Stimulated activated CD4-positive, alpha-beta T cell treated with anti-CD3 and anti-CD28 coated beads, Interleukin-2, amount 100 ng/mL, for 24 hours (primary cell): Measurements from ENCODE around the gene NPHP4.

Source experiments
- DNase-seq, 2 donors: peaks; one replicate each; pipeline ENCODE4 v3.0.0-alpha.2; 2020

NPHP4 gene

DNA sequence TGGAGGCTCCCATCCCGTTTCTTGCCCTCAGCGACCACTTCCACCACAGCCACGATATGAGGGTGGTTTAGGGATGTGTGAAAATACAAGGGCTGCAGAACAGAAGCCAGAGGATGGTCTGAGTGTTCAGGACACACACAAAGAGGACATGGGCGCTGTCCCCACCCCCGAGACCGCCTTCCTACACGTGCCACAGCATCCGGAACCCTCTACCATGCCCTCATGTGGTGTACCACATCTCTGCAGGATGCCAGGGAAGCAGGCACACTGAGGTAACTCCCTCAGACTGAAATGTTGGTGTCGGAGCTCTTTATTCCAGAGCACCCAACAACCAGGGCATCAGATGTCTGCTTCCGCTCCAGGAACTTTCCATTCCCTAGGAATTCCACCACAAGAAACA, 23.1 kb downstream of the NPHP4 start:
- DNase-seq: no peak

DNA sequence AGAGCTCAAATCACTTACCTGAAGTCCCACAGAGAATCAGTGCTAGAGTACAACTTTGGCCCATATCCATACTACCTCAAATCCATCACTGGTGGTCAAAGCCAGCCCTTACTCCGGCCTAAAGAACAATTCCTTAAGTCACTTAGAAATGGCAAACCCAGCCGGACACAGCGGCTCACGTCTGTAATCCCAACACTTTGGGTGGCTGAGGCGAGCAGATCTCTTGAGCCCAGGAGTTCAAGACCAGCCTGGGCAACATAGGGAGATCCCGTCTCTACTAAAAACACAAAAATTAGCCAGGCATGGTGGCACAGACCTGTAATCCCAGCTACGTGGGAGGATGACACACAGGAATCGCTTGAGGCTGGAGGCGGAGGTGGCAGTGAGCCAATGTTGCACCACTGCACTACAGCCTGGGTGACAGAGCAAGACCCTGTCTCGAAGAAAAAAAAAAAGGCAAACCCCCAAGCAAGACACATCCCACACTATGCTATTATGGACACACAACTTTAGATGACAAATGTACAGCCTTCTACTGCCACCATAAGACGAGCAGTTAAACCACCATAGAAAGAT, 24.0 kb downstream of the NPHP4 start:
- DNase-seq: no peak

- no peak for DNase-seq
Measured at GRCh38 chr1:5967351-5968160, 24.7 kb downstream of the NPHP4 start.

- DNase-seq: no peak
Measured at GRCh38 chr1:5966543-5967205, 25.6 kb downstream of the NPHP4 start.

DNA sequence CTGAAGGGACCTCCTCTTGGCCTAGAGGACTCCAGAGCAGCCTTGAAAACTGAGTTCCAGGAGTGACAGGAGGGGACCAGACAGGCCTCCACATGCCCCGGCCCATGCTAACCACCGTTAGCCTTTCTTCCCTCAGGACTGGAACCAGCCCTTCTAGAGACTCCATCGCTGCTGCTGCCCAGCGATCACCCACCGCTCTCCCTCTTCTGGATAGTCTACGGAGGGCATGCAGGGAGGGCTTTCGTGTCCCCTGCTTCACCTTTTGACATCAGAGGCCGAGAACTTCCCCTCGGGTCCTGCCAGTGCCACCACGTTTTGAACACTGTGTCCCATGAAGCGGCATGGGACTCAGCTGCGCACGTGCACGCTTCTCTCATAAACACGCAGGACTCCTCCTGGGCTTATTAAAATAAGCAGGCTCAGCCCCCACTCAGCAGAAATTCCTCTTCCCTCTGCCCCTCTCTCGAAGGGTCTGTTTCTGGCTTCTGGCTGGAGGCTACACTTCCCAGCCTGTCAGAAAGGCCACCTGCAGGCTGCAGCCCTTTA, 26.6 kb downstream of the NPHP4 start:
- DNase-seq: no peak

DNA sequence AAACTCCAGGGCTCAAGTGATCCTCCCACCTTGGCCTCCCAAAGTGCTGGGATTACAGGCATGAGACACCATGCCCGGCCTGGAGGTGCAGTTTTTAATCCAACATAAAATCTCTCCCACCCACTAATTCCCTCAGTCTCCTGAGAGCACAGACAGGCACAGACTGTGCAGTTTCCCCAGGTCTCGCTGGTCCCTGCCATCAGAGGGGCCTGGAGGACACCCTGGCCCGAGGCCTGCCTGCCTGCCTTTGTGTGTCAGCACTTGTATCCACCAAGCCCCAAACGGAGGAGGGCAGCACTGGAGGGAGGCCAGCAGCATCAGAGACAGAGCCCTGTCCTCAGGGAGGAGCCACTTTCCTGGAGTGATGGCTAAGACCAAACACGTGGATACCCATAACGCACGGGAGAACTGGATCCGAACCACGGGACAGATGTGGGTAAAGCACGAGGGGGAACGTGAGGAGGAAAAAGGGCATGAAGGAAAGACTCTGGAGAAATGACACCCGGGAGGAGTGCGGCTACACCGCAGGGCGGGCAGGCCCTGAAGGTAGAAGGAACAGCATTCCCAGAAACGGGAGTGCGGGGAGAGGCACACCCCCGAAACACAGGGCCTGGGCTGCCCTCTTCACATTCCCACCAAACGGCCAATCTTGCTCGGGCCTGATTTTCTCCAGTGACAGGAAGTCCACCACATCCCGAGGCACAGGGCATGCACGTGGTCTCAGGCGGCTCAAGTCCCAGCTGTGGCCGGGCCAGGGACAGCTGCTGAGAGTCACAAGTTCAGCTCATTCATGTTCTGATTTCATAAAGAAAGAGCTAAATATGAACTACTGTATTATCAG, 29.7 kb downstream of the NPHP4 start:
- no peak for DNase-seq

GRCh38 chr1:5961601-5962000, 30.6 kb downstream of the NPHP4 start:
- DNase-seq: no peak

GRCh38 chr1:5960336-5960735, 31.9 kb downstream of the NPHP4 start:
- DNase-seq: no peak

DNA sequence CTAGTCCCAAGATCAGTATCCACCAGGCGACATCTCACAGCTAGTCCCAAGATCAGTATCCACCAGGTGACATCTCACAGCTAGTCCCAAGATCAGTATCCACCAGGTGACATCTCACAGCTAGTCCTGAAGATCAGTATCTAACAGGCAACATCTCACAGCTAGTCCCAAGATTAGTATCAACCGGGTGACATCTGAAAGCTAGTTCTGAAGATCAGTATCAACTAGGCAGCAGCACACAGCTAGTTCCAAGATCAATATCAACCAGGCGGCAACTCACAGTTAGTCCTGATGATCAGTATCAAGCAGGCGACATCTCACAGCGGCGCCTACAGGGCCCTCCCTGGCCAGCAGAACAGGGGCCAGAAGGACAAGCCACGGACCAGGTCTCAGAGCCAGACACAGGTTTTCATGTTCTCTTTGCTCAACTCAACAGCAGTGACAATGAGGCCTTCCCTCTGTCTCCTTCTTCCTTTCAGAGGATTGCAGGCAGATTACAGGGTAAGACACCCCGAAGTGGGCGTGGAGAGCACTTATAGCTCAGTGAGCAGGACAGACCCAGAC, 32.5 kb downstream of the NPHP4 start:
- no peak for DNase-seq

DNA sequence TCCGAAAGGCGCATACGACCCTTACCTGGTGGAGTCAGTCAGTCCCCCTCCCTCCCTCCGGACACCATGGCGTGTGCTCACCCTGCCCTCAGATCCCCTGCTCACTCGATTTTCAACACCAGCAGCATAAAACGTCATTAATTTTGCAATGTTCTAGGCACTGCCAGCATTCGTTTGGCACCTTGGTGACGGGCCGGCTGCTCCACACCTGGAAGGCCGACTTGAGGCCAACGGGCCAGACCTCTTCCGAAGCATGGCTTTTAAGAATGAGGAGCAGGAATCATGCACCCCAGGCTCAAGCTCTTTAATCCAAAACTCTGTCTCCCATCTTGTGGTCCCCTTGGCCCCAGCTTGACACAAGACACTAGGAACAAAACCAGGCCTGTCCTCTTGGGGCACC, 33.1 kb downstream of the NPHP4 start:
- DNase-seq: no peak

DNA sequence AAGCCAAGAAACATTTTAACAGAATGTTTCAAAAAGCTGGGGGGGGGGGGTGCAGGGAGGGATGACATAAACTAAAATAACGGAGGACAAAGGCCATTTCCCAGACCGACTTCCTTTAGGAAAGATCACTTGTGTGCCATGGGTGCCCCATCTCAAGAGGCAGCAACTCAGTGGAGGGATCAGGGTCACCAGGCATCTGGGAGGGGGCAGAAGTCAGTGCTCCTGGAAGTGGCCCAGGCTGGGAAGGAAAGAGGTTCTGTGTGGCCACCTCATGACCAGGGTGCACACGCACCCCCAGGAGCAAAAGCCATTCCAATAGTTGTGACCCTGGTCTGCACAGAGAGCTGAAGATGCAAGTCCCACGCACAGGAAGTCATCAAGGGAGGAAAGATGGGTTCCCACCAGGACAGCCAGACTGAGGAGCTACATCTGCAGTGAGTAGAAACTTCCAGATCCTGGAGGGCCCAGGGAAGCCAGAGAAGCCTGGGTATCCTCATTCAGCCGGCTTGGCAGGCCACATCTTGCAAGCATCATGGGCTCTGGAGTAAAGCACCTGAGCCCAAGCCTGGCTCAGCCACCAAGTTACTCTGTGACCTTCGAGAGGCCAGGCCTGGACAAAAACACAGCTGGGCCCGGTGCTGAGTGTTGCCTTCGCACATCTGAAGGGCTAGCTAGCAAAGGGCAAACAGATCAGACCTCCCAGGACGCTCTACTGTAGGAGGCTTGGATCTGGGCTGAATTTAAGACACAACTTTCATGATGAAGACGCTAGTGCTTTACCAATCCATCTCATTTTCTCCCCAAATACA, 36.0 kb downstream of the NPHP4 start:
- no peak for DNase-seq

GRCh38 chr1:5955479-5955977, 36.7 kb downstream of the NPHP4 start:
- no peak for DNase-seq

- DNase-seq: no peak
Measured at GRCh38 chr1:5954964-5955363, 37.3 kb downstream of the NPHP4 start.

GRCh38 chr1:5953386-5953785, 38.8 kb downstream of the NPHP4 start:
- no peak for DNase-seq

DNA sequence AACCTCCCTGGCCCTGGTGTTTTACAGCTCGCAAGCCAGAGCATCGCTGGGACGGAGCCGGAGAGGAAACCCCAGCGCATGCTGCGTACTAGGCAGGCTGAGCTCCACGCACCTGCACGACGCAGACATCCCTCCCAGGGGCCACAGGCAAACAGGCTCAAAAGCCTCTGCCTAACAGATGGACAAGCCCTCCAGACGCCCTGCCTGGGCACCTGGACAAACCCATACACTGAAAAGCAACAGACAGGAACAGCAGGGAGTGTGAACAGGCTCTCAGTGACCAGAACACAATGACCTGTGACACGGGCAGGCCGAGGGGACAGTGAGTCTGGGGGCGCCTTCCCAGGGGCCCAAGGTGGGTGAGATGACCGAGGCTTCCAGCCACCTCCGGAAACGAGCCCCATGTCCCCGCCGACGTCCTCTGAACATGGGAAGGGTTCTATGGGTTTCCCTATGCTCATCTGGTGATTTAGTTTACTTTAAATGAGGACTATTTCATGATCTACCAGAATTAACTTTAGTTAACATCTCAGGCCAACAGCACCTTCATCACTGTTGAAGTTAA, 40.3 kb downstream of the NPHP4 start:
- no peak for DNase-seq

DNA sequence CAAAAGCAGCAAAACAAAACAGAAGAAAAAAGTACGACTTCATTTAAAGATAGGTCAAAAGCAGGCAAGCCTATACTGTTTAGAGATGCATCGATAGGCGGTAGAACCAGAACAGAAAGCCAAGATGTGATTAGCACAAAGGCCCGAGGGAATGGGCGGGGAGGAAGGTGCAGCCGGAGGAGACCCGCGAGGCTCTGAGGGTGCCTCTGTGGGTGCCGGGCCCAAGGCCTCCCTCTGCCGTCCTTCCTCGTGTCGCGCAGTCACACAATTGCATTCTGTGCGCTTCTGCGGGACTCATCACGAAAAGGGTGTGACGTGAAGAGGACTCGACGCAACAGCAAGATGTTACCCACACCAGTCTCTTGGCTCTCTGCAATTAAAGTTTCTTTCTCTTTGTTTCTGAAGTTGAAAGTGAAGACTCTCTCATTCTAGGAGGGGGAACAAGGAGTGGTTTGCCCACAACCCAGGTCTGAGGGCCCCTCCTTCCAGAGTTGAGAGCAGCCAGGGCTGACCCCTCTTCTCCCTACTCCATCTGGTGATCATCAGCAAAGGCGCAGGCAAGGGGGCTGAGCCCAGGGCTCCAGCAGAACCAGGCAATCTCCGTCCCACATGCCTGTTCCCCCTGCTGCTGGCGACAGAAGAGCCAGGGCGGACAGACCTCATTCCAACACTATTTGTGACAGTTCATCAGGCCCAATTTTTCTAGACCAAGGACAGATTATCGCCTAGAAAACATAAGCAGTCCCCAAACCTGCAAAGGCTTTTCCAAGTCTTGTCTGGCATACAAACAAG, 41.0 kb downstream of the NPHP4 start:
- no peak for DNase-seq

GRCh38 chr1:5950201-5950895, 41.9 kb downstream of the NPHP4 start:
- DNase-seq: no peak

- no peak for DNase-seq
Measured at GRCh38 chr1:5949761-5950100, 42.5 kb downstream of the NPHP4 start.

- no peak for DNase-seq
Measured at GRCh38 chr1:5949085-5949760, 43.0 kb downstream of the NPHP4 start.
